H9 (cell line): ENCODE data around the gene DAPK2. TPM values are rescaled to one million over a fixed set of nuclear protein-coding genes. Genes with fewer than 3 reads are reported as not detected.
A peak's percentile ranks its signal among the peaks of the same experiment; 100 is the strongest.

ENCODE experiments used
- DNase-seq: peaks from one replicate; pipeline ENCODE4 v3.0.0-alpha.2; 2017
- H2AFZ ChIP-seq: one replicate; pipeline ENCODE4 v1.6.1; 2013; ENCODE audit warnings: mild to moderate bottlenecking, low read length, control low read depth, moderate library complexity
- H2AK5ac ChIP-seq: 2 replicates; pipeline ENCODE4 v1.6.1; 2013; ENCODE audit warnings: low read length, control low read depth, mixed read lengths; ENCODE audit not compliant: insufficient read length
- H2BK120ac ChIP-seq: one replicate; pipeline ENCODE4 v1.6.1; 2013; ENCODE audit warnings: low read depth, mild to moderate bottlenecking, low read length, control low read depth, inconsistent platforms; ENCODE audit not compliant: poor library complexity, severe bottlenecking
- H2BK12ac ChIP-seq: 2 replicates; pipeline ENCODE4 v1.6.1; 2013; ENCODE audit warnings: low read length, control low read depth, mixed read lengths, low read depth; ENCODE audit not compliant: insufficient read length
- H2BK15ac ChIP-seq: 2 replicates; pipeline ENCODE4 v1.6.1; 2013; ENCODE audit warnings: low read depth, low read length, control low read depth
- H2BK20ac ChIP-seq: one replicate; pipeline ENCODE4 v1.6.1; 2013; ENCODE audit warnings: low read depth, mild to moderate bottlenecking, low read length, control low read depth, inconsistent platforms; ENCODE audit not compliant: poor library complexity, severe bottlenecking
- H2BK5ac ChIP-seq: 2 replicates; pipeline ENCODE4 v1.6.1; 2013; ENCODE audit warnings: low read length, control low read depth, mixed read lengths; ENCODE audit not compliant: insufficient read length
- H3K14ac ChIP-seq: 2 replicates; pipeline ENCODE4 v1.6.1; 2013; ENCODE audit warnings: low read length, control low read depth; ENCODE audit not compliant: insufficient read depth
- H3K18ac ChIP-seq: 2 replicates; pipeline ENCODE4 v1.6.1; 2013; ENCODE audit warnings: low read depth, mild to moderate bottlenecking, mixed read lengths, low read length, control low read depth; ENCODE audit not compliant: insufficient read length
- H3K23ac ChIP-seq: 2 replicates; pipeline ENCODE4 v1.6.1; 2013; ENCODE audit warnings: low read length, control low read depth, mixed read lengths, low read depth; ENCODE audit not compliant: insufficient read length
- H3K23me2 ChIP-seq: 2 replicates; pipeline ENCODE4 v1.6.1; 2013; ENCODE audit warnings: low read depth, mild to moderate bottlenecking, mixed read lengths, low read length, control low read depth; ENCODE audit not compliant: insufficient read length, poor library complexity, severe bottlenecking
- H3K27ac ChIP-seq: 2 replicates; pipeline ENCODE4 v1.5.1; 2013; ENCODE audit warnings: low read length, control low read depth, mixed read lengths, low read depth; ENCODE audit not compliant: insufficient read length
- H3K27me3 ChIP-seq: 2 replicates; pipeline ENCODE4 v1.6.1; 2013; ENCODE audit warnings: low read length, control low read depth, inconsistent platforms; ENCODE audit not compliant: insufficient read depth
- H3K4ac ChIP-seq: 2 replicates; pipeline ENCODE4 v1.6.1; 2013; ENCODE audit warnings: low read depth, mild to moderate bottlenecking, control low read depth, inconsistent platforms, low read length, moderate library complexity
- H3K4me1 ChIP-seq: 2 replicates; pipeline ENCODE4 v1.6.1; 2013; ENCODE audit warnings: low read length, control low read depth, inconsistent platforms; ENCODE audit not compliant: insufficient read depth
- H3K4me2 ChIP-seq: 2 replicates; pipeline ENCODE4 v1.6.1; 2013; ENCODE audit warnings: low read length, control low read depth, mixed read lengths; ENCODE audit not compliant: insufficient read length, insufficient read depth
- H3K56ac ChIP-seq: 2 replicates; pipeline ENCODE4 v1.6.1; 2013; ENCODE audit warnings: low read depth, mild to moderate bottlenecking, mixed read lengths, low read length, control low read depth; ENCODE audit not compliant: insufficient read length
- H3K79me1 ChIP-seq: 2 replicates; pipeline ENCODE4 v1.6.1; 2013; ENCODE audit warnings: low read depth, mild to moderate bottlenecking, moderate library complexity, low read length, control low read depth, inconsistent platforms; ENCODE audit not compliant: insufficient read depth, poor library complexity, severe bottlenecking
- H3K79me2 ChIP-seq: 2 replicates; pipeline ENCODE4 v1.6.1; 2013; ENCODE audit warnings: low read length, control low read depth, inconsistent platforms; ENCODE audit not compliant: insufficient read depth
- H3K9ac ChIP-seq: 2 replicates; pipeline ENCODE4 v1.6.1; 2013; ENCODE audit warnings: low read length, control low read depth, mixed read lengths; ENCODE audit not compliant: insufficient read length; ENCODE audit errors: extremely low read depth
- H3K9me3 ChIP-seq: one replicate; pipeline ENCODE4 v1.6.1; 2013; ENCODE audit warnings: low read depth, low read length, inconsistent platforms; ENCODE audit not compliant: control insufficient read depth
- H3T11ph ChIP-seq: one replicate; pipeline ENCODE4 v1.6.1; 2013; ENCODE audit warnings: mild to moderate bottlenecking, low read length, control low read depth, inconsistent platforms
- H4K20me1 ChIP-seq: one replicate; pipeline ENCODE4 v1.6.1; 2013; ENCODE audit not compliant: control insufficient read depth, insufficient read length, insufficient read depth
- H4K5ac ChIP-seq: 2 replicates; pipeline ENCODE4 v1.6.1; 2013; ENCODE audit warnings: low read depth, mild to moderate bottlenecking, mixed read lengths, low read length, control low read depth; ENCODE audit not compliant: insufficient read length
- H4K8ac ChIP-seq: replicated peaks from 2 replicates; pipeline ENCODE4 v1.6.1; 2013; ENCODE audit warnings: low read length, control low read depth, mixed read lengths, low read depth; ENCODE audit not compliant: insufficient read length
- H4K91ac ChIP-seq: 2 replicates; pipeline ENCODE4 v1.6.1; 2013; ENCODE audit warnings: low read depth, mild to moderate bottlenecking, moderate library complexity, mixed read lengths, low read length, control low read depth; ENCODE audit not compliant: insufficient read length
- H3K27ac Mint-ChIP-seq, 3 experiments: 2 replicates in 2 of 3; 3 replicates in 1 of 3; pipeline ENCODE4 v1.8.0; 2020 to 2021; ENCODE audit warnings: mixed read lengths in 3 of 3, mild to moderate bottlenecking in 1 of 3, moderate library complexity in 1 of 3
- H3K27me3 Mint-ChIP-seq: 2 replicates; pipeline ENCODE4 v1.8.0; 2021; ENCODE audit warnings: low read depth, mild to moderate bottlenecking, moderate library complexity, mixed read lengths
- H3K36me3 Mint-ChIP-seq, 3 experiments: 2 replicates in 2 of 3; 3 replicates in 1 of 3; pipeline ENCODE4 v1.8.0; 2020 to 2021; ENCODE audit warnings: low read depth in 3 of 3, mixed read lengths in 3 of 3; ENCODE audit not compliant: insufficient read depth in 1 of 3
- H3K4me1 Mint-ChIP-seq, 2 experiments: 2 replicates each; pipeline ENCODE4 v1.8.0; 2020; ENCODE audit warnings: mixed read lengths in 2 of 2
- H3K4me3 Mint-ChIP-seq, 2 experiments: 2 replicates in 1 of 2; 3 replicates in 1 of 2; pipeline ENCODE4 v1.8.0; 2020 to 2021; ENCODE audit warnings: mild to moderate bottlenecking in 2 of 2, mixed read lengths in 2 of 2, moderate library complexity in 1 of 2
- H3K9me3 Mint-ChIP-seq, 2 experiments: 2 replicates in 1 of 2; 3 replicates in 1 of 2; pipeline ENCODE4 v1.8.0; 2020; ENCODE audit warnings: mild to moderate bottlenecking in 2 of 2, mixed read lengths in 2 of 2, moderate library complexity in 1 of 2
- WGBS: extraction: QIAGEN DNeasy Blood & Tissue Kit; methylation state at CpG from one replicate; pipeline ENCODE4 v1.1.7; 2013; ENCODE audit warnings: missing lambda C conversion rate, low lambda C conversion rate, mixed read lengths; ENCODE audit not compliant: insufficient read length; ENCODE audit errors: extremely low coverage; 5-methylcytosine and 5-hydroxymethylcytosine counted together
- total RNA-seq: library from RNA; stranded (reverse); gene quantifications from 2 replicates; pipeline ENCODE4 v1.2.1, GENCODE V29; 2021
- TF ChIP-seq, protein P1 (sequence below): fragments of 200-600 bp; sonication (generic); conservative IDR thresholded peaks from 3 replicates; pipeline ENCODE4 v1.8.0; 2021; ENCODE audit warnings: antibody characterized with exemption, mild to moderate bottlenecking

DAPK2 gene
- total RNA-seq, 1 experiment from 2014 or later, result 3.5 TPM

DNA sequence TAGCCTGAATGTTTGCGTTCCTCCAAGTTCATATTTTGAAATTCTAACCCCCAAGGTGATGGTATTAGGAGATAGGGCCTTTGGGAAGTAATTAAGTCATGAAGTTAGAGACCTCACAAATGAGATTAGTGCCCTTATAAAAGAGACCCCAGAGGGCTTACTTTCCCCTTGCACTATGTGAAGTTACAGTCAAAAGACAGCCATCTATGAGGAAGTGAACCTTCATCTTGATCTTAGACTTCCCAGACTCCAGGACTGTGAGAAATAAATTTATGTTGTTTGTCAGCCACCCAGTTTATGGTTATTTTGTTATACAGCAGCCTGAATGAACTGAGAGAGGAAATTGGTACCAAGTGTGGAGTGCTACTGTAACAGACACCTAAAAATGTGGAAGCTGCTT is 74.4 kb downstream of the DAPK2 start:
- Histone ChIP-seq H2BK5ac (no peak overlapping the region), H4K5ac (no peak overlapping the region), H3K18ac (no peak overlapping the region), H3K23me2 (no peaks in the 10 kb centered on the region), H3K79me1 (no peaks in the 10 kb centered on the region), H4K91ac (no peak overlapping the region), H3K9me3 (no peaks in the 10 kb centered on the region), H2BK120ac (no peak overlapping the region), H3K9ac (no peak overlapping the region), H3K56ac (no peak overlapping the region), H3K4ac (no peak overlapping the region), H2BK15ac (no peak overlapping the region), H2AFZ (no peak overlapping the region), H4K8ac (no peak overlapping the region), H3K4me2 (no peak overlapping the region), H3K14ac (no peak overlapping the region), H3T11ph (no peak overlapping the region), H3K27ac (no peak overlapping the region), H3K4me1 (peaks cover 17% of the 10 kb centered on the region), H3K23ac (no peak overlapping the region), H4K20me1 (no peaks in the 10 kb centered on the region), H2BK20ac (no peak overlapping the region), H3K27me3 (no peaks in the 10 kb centered on the region), H2BK12ac (no peak overlapping the region), H3K79me2 (no peaks in the 10 kb centered on the region), H2AK5ac (no peak overlapping the region)
- H3K36me3 Mint-ChIP-seq, result no peaks in the 10 kb centered on the region; a peak in 3 of 7 replicates
- H3K9me3 Mint-ChIP-seq, result peaks cover 0 to 2% of the 10 kb centered on the region in 2 experiments; a peak in 4 of 5 replicates
- H3K27me3 Mint-ChIP-seq, result peaks cover 9% of the 10 kb centered on the region
- TF ChIP-seq, protein P1, sequence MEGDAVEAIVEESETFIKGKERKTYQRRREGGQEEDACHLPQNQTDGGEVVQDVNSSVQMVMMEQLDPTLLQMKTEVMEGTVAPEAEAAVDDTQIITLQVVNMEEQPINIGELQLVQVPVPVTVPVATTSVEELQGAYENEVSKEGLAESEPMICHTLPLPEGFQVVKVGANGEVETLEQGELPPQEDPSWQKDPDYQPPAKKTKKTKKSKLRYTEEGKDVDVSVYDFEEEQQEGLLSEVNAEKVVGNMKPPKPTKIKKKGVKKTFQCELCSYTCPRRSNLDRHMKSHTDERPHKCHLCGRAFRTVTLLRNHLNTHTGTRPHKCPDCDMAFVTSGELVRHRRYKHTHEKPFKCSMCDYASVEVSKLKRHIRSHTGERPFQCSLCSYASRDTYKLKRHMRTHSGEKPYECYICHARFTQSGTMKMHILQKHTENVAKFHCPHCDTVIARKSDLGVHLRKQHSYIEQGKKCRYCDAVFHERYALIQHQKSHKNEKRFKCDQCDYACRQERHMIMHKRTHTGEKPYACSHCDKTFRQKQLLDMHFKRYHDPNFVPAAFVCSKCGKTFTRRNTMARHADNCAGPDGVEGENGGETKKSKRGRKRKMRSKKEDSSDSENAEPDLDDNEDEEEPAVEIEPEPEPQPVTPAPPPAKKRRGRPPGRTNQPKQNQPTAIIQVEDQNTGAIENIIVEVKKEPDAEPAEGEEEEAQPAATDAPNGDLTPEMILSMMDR, result no peak
- H3K4me3 Mint-ChIP-seq, result no peak overlapping the region
- no CpG with 5 or more reads among the region's 1 CpG for WGBS
- H3K27ac Mint-ChIP-seq, result peak overlapping the region in 1 of 3 experiments; percentile 23; a peak in 1 of 7 replicates
- DNase-seq, result no peak
- H3K4me1 Mint-ChIP-seq, result peaks cover 69 to 72% of the 10 kb centered on the region in 2 experiments
